Stomach smooth muscle (tissue), 2 donors: ENCODE measurements around the gene ANKRD13C.
A peak's percentile ranks its signal among the peaks of the same experiment; 100 is the strongest.

Experiments used
- H3K27ac ChIP-seq: one replicate; pipeline ENCODE4 v1.7.0; 2013; ENCODE audit warnings: mild to moderate bottlenecking, low read length, inconsistent platforms
- H3K27me3 ChIP-seq, 2 donors: one replicate each; pipeline ENCODE4 v1.7.0; 2013; ENCODE audit warnings: low read length in 2 of 2; ENCODE audit not compliant: insufficient read depth in 2 of 2, control insufficient read depth in 1 of 2
- H3K36me3 ChIP-seq, 2 donors: one replicate each; pipeline ENCODE4 v1.7.0; 2013; ENCODE audit warnings: low read length in 2 of 2; ENCODE audit not compliant: control insufficient read depth in 2 of 2, insufficient read depth in 2 of 2
- H3K4me1 ChIP-seq: one replicate; pipeline ENCODE4 v1.7.0; 2013; ENCODE audit warnings: low read length; ENCODE audit not compliant: control insufficient read depth, insufficient read depth
- H3K4me3 ChIP-seq, 2 donors: one replicate each; pipeline ENCODE4 v1.7.0; 2013; ENCODE audit warnings: low read length in 2 of 2
- H3K9ac ChIP-seq, 2 donors: one replicate each; pipeline ENCODE4 v1.7.0; 2013; ENCODE audit warnings: low read length in 2 of 2, mild to moderate bottlenecking in 1 of 2
- H3K9me3 ChIP-seq, 2 donors: one replicate each; pipeline ENCODE4 v1.7.0; 2013; ENCODE audit warnings: low read length in 2 of 2; ENCODE audit not compliant: control insufficient read depth in 2 of 2
- donor health status: healthy.
- donor health status: Pancreatic carcinoma.

The ANKRD13C gene

GRCh38 chr1:70220517-70221237 lies 133.8 kb downstream of the ANKRD13C start:
- no peaks in the 10 kb centered on the region for H3K27me3 ChIP-seq
- peak overlapping the region; percentile 62 to 72 for H3K9ac ChIP-seq
- H3K4me1 ChIP-seq: peaks cover 9% of the 10 kb centered on the region
- no peaks in the 10 kb centered on the region for H3K9me3 ChIP-seq
- H3K27ac ChIP-seq: peak overlapping the region; percentile 83
- H3K36me3 ChIP-seq: peaks cover 3 to 6% of the 10 kb centered on the region in 2 donors
- H3K4me3 ChIP-seq: peak overlapping the region; percentile 79 to 84

- Histone ChIP-seq H3K27me3 (no peaks in the 10 kb centered on the region), H3K9ac (no peak overlapping the region), H3K36me3 (peaks cover 0 to 7% of the 10 kb centered on the region in 2 donors), H3K4me1 (peaks cover 9% of the 10 kb centered on the region), H3K27ac (no peak overlapping the region), H3K9me3 (no peaks in the 10 kb centered on the region), H3K4me3 (no peak overlapping the region)
These were observed 134.5 kb downstream of the ANKRD13C start for GRCh38 chr1:70220015-70220414.

GRCh38 chr1:70211541-70211940 lies 143.0 kb downstream of the ANKRD13C start:
- H3K27me3 ChIP-seq: no peaks in the 10 kb centered on the region
- H3K27ac ChIP-seq: no peak overlapping the region
- peaks cover 0 to 6% of the 10 kb centered on the region in 2 donors for H3K36me3 ChIP-seq
- H3K9me3 ChIP-seq: no peaks in the 10 kb centered on the region
- no peak overlapping the region for H3K4me3 ChIP-seq
- H3K9ac ChIP-seq: no peak overlapping the region
- peaks cover 12% of the 10 kb centered on the region for H3K4me1 ChIP-seq

- H3K9me3 ChIP-seq: no peaks in the 10 kb centered on the region
- H3K27ac ChIP-seq: no peak overlapping the region
- no peak overlapping the region for H3K4me3 ChIP-seq
- no peak overlapping the region for H3K9ac ChIP-seq
- H3K4me1 ChIP-seq: peaks cover 12% of the 10 kb centered on the region
- peaks cover 0 to 6% of the 10 kb centered on the region in 2 donors for H3K36me3 ChIP-seq
- H3K27me3 ChIP-seq: no peaks in the 10 kb centered on the region
These were observed 143.7 kb downstream of the ANKRD13C start for GRCh38 chr1:70210820-70211219.
